Calu3 (cell line): ENCODE results near the gene B4GAT1. TPM values are rescaled to one million over a fixed set of nuclear protein-coding genes. Genes with fewer than 3 reads are reported as not detected.

ENCODE experiments used
- BruUV-seq: library from RNA; stranded (reverse); fragments of 400-500 nt; replicated peaks from 2 replicates; lab custom pipeline; 2021; lab: Mats Ljungman, UMichigan
- CTCF ChIA-PET: fragments of 300-600 bp; sonication (Branson Sonifier 250); formaldehyde crosslinking; loops from one replicate; lab custom pipeline; 2022; ENCODE audit warnings: antibody characterized with exemption; lab: Charles Lee
- DNase-seq: peaks from one replicate; pipeline ENCODE4 v3.0.0; 2022
- H3K27ac Mint-ChIP-seq: one replicate; pipeline ENCODE4 v1.8.0; 2022; ENCODE audit warnings: mixed read lengths; ENCODE audit not compliant: unreplicated experiment
- H3K27me3 Mint-ChIP-seq: one replicate; pipeline ENCODE4 v1.8.0; 2022; ENCODE audit warnings: mixed read lengths; ENCODE audit not compliant: unreplicated experiment
- H3K36me3 Mint-ChIP-seq: one replicate; pipeline ENCODE4 v1.8.0; 2022; ENCODE audit warnings: mild to moderate bottlenecking, moderate library complexity, mixed read lengths; ENCODE audit not compliant: insufficient read depth, unreplicated experiment
- H3K4me1 Mint-ChIP-seq: one replicate; pipeline ENCODE4 v1.8.0; 2022; ENCODE audit warnings: mild to moderate bottlenecking, low read depth, mixed read lengths; ENCODE audit not compliant: unreplicated experiment
- H3K4me3 Mint-ChIP-seq: one replicate; pipeline ENCODE4 v1.8.0; 2022; ENCODE audit warnings: mild to moderate bottlenecking, low read depth, moderate library complexity, mixed read lengths; ENCODE audit not compliant: unreplicated experiment
- H3K9me3 Mint-ChIP-seq: one replicate; pipeline ENCODE4 v1.8.0; 2022; ENCODE audit warnings: low read depth, mixed read lengths; ENCODE audit not compliant: unreplicated experiment
- intact Hi-C: fragments of 100-400 bp; cut with micrococcal nuclease; formaldehyde crosslinking; loops from one replicate; pipeline ENCODE4 v1.10.0; 2022; ENCODE audit not compliant: unreplicated experiment
- total RNA-seq: library from RNA; stranded (reverse); gene quantifications from 2 replicates; pipeline ENCODE4 v1.2.3, GENCODE V29; 2022
- TF ChIP-seq, protein P1 (sequence below): fragments of 200-600 bp; IDR thresholded peaks from one replicate; pipeline ENCODE4 v1.8.0; 2022; ENCODE audit warnings: antibody characterized with exemption; ENCODE audit not compliant: unreplicated experiment

Gene B4GAT1
- total RNA-seq, 1 experiment from 2014 or later: 11.8 TPM

DNA sequence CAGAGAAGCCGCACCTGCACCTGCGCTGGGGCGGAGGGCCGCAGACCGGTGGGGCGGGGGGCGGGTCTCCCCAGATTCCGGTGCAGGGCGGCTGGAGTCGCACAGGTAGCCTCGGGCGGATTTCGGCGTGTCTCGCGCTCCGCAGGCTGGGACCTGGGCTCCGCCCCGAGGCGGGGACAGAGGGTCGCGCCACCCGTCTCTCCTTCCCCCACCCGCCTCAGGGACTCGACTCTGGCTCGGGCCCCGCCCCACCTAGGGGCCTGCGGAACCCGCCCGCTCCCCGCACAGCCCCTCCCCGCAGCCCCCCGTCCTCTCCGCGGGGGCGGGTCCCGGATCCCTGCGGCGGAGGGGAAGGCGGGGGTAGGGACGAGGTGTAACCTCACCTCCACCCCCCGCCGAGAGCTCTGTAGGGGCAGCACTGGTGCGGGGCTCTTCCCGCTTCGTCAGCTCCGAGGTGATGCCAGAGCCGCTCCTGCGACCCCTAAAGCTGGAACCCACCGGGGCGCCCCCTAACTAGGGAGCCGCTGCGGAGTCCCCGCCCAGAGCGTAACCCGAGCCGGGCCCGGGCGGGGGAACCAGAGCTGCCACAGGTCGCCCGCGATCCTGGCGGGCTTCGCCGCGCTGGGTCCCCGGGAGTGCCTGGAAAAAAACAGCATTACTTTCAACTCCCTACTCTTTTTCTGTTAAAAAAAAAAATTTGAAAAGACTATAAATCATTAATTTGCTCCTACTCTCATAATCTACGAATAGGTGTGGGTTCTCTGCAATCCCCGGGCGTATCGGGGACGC lies 24.4 kb upstream of the B4GAT1 start, which contains the start of gene SLC29A2:
Gene SLC29A2 (minus strand): TSS at position 134 of the 789 bp plus-strand sequence. CDS start 169 bp downstream, outside the sequence.
- CTCF ChIA-PET: interaction anchor here (0.5 to 1.3 kb wide), 9 partner anchors 12 to 285 kb away, joined by 3 to 7 read pairs (median 4); no protein-coding TSS in a partner anchor
- TF ChIP-seq, protein P1, sequence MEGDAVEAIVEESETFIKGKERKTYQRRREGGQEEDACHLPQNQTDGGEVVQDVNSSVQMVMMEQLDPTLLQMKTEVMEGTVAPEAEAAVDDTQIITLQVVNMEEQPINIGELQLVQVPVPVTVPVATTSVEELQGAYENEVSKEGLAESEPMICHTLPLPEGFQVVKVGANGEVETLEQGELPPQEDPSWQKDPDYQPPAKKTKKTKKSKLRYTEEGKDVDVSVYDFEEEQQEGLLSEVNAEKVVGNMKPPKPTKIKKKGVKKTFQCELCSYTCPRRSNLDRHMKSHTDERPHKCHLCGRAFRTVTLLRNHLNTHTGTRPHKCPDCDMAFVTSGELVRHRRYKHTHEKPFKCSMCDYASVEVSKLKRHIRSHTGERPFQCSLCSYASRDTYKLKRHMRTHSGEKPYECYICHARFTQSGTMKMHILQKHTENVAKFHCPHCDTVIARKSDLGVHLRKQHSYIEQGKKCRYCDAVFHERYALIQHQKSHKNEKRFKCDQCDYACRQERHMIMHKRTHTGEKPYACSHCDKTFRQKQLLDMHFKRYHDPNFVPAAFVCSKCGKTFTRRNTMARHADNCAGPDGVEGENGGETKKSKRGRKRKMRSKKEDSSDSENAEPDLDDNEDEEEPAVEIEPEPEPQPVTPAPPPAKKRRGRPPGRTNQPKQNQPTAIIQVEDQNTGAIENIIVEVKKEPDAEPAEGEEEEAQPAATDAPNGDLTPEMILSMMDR: no peak
- H3K9me3 Mint-ChIP-seq: no peaks in the 10 kb centered on the region
- H3K27me3 Mint-ChIP-seq: no peaks in the 10 kb centered on the region
- peak within 1 kb of the TSS; percentile 67 for H3K4me3 Mint-ChIP-seq
- H3K36me3 Mint-ChIP-seq: peaks cover 44% of the 10 kb centered on the region
- intact Hi-C loops: no loop called here
- BruUV-seq: TSS peak; percentile 65
- peak; percentile 98 for DNase-seq
- H3K4me1 Mint-ChIP-seq: peaks cover 12% of the 10 kb centered on the region
- peak within 1 kb of the TSS; percentile 64 for H3K27ac Mint-ChIP-seq

DNA sequence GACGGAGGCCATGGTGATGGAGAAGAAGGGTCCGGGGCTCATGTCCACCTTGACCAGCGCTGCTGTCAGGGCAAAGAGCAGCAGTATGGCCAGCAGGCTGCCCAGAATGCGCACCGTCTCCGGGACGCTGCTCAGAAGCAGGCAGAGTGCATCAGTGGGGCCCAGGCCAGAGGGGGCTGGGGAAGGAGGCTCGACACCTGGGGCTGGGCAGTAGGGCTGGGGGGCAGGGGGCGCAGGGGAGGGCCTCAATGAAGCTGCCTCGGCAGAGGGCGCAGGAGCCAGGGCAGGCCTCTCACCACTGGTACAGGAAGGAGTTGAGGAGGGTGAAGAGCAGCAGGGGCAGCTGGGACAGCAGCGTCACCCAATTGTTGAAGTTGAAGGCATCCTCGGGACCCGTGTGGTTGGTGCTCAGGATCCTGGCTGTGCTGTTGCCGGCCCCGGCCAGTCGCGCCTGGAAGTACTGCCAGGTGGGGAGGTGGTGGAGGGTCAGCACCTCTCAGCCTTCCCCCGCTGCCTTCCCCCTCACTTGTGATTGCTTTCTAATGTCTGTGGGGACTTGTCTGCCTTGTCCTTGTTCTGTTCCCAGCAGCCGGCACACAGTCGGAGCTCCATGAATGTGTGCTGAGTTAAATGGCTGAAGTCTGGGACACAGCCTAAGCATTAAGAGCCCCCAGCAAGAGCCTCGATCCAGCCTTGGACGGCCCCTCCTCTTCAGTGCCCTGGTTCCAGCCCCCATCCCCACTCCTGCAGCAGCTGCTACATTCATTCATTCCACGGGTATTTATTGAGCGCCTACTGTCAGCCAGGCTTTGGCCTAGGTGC lies 21.9 kb upstream of the B4GAT1 start:
- no TSS peak for BruUV-seq
- no peaks in the 10 kb centered on the region for H3K9me3 Mint-ChIP-seq
- intact Hi-C loops: no loop called here
- no peak for DNase-seq
- CTCF ChIA-PET: no interaction called here
- H3K4me1 Mint-ChIP-seq: peaks cover 12% of the 10 kb centered on the region
- H3K36me3 Mint-ChIP-seq: peaks cover 62% of the 10 kb centered on the region
- TF ChIP-seq, protein P1: no peak
- H3K27ac Mint-ChIP-seq: peak overlapping the region; percentile 55
- H3K4me3 Mint-ChIP-seq: peak overlapping the region; percentile 67
- no peaks in the 10 kb centered on the region for H3K27me3 Mint-ChIP-seq

DNA sequence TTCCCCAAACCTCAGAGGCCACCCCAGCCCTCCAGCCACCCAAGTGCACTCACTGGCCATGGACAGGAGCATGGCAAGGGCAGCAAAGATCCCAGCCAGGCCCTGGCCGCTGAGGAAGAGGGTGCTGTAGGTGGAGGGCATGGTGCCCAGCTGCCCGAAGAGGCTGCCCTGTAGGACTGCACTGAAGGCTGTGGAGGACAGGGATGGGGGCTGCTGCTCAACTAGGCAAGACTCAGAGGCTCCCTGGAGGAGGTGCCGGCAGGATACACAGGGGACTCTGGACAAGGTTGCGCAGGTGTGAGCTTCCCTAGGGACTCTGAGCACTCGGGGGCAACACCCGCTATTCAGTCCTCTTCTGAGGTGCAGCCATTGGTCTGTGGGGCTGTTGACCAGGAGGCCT lies 21.1 kb upstream of the B4GAT1 start:
- BruUV-seq: no TSS peak
- CTCF ChIA-PET: no interaction called here
- H3K36me3 Mint-ChIP-seq: peaks cover 70% of the 10 kb centered on the region
- H3K27me3 Mint-ChIP-seq: no peaks in the 10 kb centered on the region
- no peak overlapping the region for H3K4me3 Mint-ChIP-seq
- H3K9me3 Mint-ChIP-seq: no peaks in the 10 kb centered on the region
- DNase-seq: no peak
- intact Hi-C loops: no loop called here
- H3K27ac Mint-ChIP-seq: peak overlapping the region; percentile 35
- peaks cover 12% of the 10 kb centered on the region for H3K4me1 Mint-ChIP-seq
- TF ChIP-seq, protein P1: no peak

DNA sequence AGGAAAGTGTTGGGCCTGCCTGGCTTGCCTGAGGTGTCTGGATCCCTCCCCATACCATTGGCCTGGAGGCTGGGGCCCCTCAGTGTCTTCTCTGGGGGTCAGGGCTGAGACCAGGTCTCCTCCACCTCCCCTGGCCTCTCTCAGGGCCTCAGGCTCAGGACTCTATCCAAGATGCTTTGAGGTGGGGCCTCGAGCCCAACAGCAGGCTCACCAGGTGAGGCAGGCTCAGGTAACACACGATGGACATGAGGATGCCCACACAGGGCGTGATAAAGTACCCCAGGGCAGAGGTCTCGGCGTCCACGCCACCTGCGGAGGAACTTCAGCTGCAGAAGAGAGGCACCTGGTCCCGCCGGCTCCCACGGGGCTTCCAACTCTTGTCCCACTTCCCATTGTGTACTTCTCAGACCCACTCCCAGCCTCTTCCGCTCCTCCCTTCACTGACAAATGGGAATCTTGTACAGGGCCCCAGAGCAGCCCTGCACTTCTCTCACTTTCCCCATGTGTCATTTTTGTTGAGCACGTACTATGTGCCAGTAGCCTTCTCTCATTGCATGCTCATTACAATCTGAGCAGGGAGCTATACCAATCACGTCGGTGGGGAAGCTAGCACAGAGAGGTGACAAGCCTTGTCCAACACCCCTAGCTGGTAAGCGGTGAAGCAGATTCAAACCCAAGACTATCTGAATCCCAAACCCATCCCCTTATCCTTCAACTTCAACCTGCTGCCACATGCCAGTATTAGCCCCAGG lies 20.3 kb upstream of the B4GAT1 start:
- peaks cover 12% of the 10 kb centered on the region for H3K4me1 Mint-ChIP-seq
- intact Hi-C loops: no loop called here
- H3K27me3 Mint-ChIP-seq: no peaks in the 10 kb centered on the region
- BruUV-seq: no TSS peak
- no peak overlapping the region for H3K4me3 Mint-ChIP-seq
- TF ChIP-seq, protein P1: no peak
- peak overlapping the region; percentile 35 for H3K27ac Mint-ChIP-seq
- peaks cover 76% of the 10 kb centered on the region for H3K36me3 Mint-ChIP-seq
- DNase-seq: no peak
- no peaks in the 10 kb centered on the region for H3K9me3 Mint-ChIP-seq
- CTCF ChIA-PET: no interaction called here
